PFSK-1 (cell line): ENCODE data around the gene TMSB10.

Experiments used
- FOXP2 ChIP-seq: optimal IDR thresholded peaks from 2 replicates; pipeline ENCODE3; 2011; ENCODE audit warnings: borderline replicate concordance, control low read depth, inconsistent platforms; ENCODE audit not compliant: insufficient read depth; ENCODE audit errors: extremely low read length, extremely low read depth
- POLR2AphosphoS5 ChIP-seq: IDR thresholded peaks from 2 replicates; pipeline ENCODE4 v1.6.1; 2012; ENCODE audit warnings: low read depth, mild to moderate bottlenecking, control low read depth, low read length, moderate library complexity
- SIN3A ChIP-seq: IDR thresholded peaks from 2 replicates; pipeline ENCODE4 v1.6.1; 2012; ENCODE audit warnings: mild to moderate bottlenecking, low read length, moderate library complexity, borderline replicate concordance; ENCODE audit not compliant: insufficient read depth
- TAF1 ChIP-seq: IDR thresholded peaks from 2 replicates; pipeline ENCODE4 v1.6.1; 2012; ENCODE audit warnings: low read length, control low read depth, borderline replicate concordance; ENCODE audit not compliant: insufficient read depth
- TF ChIP-seq, protein P1 (sequence below), 2 experiments: IDR thresholded peaks; 2 replicates each; pipeline versions ENCODE4 v1.6.1 to v1.8.0; 2011 to 2012; ENCODE audit warnings: low read depth in 2 of 2, low read length in 2 of 2, control low read depth in 1 of 2, inconsistent platforms in 1 of 2, mild to moderate bottlenecking in 1 of 2, moderate library complexity in 1 of 2; ENCODE audit not compliant: insufficient read depth in 1 of 2

TMSB10 gene

DNA sequence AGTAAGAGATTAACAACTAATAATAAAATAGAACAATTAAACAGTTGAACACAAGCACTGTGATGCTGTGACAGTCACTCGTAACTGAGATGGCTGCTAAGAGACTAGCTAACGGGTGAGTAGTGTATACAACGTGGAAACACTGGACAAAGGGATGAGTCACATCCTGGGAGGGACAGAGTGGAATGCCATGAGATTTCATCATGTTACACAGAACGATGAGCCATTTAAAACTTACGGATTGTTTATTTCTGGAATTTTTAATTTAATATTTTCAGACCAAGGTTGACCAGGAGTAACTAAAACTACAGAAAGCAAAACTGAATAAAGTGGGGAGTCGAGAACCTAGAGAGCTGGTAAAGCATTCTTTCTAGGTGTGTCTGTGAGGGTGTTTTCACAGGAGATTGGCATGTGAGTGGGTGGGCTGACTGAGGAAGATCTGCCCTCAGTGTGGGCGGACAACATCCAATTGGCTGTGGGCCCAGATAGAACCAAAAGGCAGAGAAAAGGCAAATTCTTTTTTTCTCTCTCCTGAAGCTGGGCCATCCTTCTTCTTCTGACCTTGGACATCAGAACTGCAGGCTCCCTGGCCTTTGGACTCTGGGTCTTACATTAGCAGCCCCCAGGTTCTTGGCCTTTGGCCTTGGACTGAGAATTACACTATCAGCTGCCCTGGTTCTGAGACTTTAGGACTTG is 14.6 kb downstream of the TMSB10 start:
- TF ChIP-seq TAF1 (peak; percentile 37; the same call in 1 of the 2 replicates), POLR2AphosphoS5 (peak; percentile 68), SIN3A (peak; percentile 85; the same call in 1 of the 2 replicates), FOXP2 (peak; percentile 59)
- TF ChIP-seq, protein P1, sequence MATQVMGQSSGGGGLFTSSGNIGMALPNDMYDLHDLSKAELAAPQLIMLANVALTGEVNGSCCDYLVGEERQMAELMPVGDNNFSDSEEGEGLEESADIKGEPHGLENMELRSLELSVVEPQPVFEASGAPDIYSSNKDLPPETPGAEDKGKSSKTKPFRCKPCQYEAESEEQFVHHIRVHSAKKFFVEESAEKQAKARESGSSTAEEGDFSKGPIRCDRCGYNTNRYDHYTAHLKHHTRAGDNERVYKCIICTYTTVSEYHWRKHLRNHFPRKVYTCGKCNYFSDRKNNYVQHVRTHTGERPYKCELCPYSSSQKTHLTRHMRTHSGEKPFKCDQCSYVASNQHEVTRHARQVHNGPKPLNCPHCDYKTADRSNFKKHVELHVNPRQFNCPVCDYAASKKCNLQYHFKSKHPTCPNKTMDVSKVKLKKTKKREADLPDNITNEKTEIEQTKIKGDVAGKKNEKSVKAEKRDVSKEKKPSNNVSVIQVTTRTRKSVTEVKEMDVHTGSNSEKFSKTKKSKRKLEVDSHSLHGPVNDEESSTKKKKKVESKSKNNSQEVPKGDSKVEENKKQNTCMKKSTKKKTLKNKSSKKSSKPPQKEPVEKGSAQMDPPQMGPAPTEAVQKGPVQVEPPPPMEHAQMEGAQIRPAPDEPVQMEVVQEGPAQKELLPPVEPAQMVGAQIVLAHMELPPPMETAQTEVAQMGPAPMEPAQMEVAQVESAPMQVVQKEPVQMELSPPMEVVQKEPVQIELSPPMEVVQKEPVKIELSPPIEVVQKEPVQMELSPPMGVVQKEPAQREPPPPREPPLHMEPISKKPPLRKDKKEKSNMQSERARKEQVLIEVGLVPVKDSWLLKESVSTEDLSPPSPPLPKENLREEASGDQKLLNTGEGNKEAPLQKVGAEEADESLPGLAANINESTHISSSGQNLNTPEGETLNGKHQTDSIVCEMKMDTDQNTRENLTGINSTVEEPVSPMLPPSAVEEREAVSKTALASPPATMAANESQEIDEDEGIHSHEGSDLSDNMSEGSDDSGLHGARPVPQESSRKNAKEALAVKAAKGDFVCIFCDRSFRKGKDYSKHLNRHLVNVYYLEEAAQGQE (IDR thresholded peaks at IDR 0.05; ENCODE audit: insufficient read depth in 1 of 2, low read depth in 2 of 2, low read length in 2 of 2) = no peak

DNA sequence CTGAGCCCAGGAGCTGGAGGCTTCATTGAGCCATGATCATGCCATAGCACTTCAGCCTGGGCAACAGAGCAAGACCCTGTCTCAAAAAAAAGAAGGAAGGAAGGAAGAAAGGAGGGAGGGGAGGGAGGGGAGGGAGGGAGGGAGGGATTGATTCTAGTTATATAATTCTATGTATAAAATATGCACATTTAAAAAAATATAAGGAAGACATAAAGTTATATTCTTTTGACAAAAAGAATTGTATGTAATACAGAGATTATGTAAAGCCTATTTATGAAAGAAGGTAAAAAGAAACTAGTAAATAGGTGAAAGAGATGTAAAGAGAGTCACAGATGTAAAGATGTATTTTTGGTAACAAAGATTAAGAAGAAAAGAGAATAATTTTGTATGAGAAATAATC is 17.6 kb downstream of the TMSB10 start:
- no peak for TF ChIP-seq POLR2AphosphoS5
- TF ChIP-seq FOXP2 = no peak
- TF ChIP-seq TAF1 = no peak
- no peak for TF ChIP-seq SIN3A
- TF ChIP-seq, protein P1 (IDR thresholded peaks at IDR 0.05; ENCODE audit: insufficient read depth in 1 of 2, low read depth in 2 of 2, low read length in 2 of 2) = no peak

DNA sequence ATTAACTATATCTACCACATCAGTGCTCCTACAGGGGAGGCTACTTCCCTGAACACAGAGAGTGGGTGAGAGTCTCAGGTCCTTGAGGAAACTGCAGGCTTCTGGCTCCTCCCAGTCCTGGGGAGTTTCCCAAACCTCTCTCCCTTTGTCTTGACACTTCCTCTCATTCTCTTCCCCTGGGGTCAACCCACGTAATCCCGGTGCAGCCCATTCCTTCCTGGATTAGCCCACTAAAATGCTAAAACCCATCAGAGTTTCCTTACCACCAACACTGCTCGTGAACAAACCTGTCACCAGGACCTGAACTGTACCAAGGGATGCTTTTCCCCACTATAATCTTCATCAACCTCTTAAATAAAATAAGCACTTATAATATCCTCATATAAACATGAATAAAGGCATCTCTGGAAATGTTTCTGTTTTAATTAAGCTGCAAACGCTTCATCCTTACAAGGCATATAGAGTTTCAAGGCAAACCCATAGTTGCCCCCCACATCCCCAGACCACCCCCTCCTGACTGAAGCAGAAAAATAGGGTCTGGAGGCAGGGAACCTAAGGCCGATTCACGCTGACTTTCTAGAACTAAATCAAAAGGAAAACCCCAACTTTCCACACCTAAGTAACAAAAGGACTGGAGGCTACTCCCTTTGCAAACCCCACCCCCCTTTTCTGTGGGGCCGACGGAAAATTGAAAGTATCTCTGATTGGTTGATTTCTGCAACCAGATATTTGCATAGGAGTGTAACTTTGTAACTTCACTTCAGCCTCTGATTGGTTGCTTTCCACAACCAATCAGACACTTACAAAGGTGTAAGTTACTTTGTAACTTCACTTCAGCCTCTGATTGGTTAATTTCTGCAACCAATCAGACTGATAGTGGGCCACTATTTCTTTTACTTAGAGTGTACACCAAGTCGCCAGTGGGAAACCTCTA is 19.0 kb downstream of the TMSB10 start:
- TF ChIP-seq, protein P1 (IDR thresholded peaks at IDR 0.05; ENCODE audit: insufficient read depth in 1 of 2, low read depth in 2 of 2, low read length in 2 of 2) = no peak
- TF ChIP-seq FOXP2 (no peak), POLR2AphosphoS5 (no peak), SIN3A (no peak), TAF1 (no peak)

DNA sequence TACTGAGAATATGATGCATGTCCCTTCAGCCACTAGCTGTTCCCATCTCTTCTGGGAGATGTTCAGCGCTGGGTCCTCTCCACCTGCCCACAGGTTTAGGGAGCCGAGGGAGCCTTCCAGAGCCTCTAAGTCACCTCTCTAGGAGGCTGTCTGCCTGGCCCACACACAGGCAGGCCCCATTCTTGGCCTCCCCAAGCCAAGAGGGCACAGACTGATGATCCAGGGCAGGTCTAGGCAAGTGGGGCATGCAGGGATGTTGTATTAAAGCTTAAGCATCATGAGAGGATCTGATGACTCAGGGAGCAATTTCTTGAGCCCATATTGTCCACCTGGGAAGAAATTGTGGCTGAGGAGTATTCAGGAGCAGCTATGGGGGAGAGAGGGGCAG is 19.9 kb downstream of the TMSB10 start:
- TF ChIP-seq POLR2AphosphoS5 = no peak
- TF ChIP-seq FOXP2 = no peak
- TF ChIP-seq TAF1 = no peak
- TF ChIP-seq, protein P1 (IDR thresholded peaks at IDR 0.05; ENCODE audit: insufficient read depth in 1 of 2, low read depth in 2 of 2, low read length in 2 of 2) = no peak
- no peak for TF ChIP-seq SIN3A
